GM21723 (cell line): Measurements from ENCODE around the gene GP1BB.

Experiments used
- ATAC-seq: cut with Tn5 transposase; IDR thresholded peaks from one replicate; pipeline ENCODE4 v1.9.1; 2021; ENCODE audit warnings: mild to moderate bottlenecking, moderate library complexity; ENCODE audit not compliant: unreplicated experiment

GP1BB gene

DNA sequence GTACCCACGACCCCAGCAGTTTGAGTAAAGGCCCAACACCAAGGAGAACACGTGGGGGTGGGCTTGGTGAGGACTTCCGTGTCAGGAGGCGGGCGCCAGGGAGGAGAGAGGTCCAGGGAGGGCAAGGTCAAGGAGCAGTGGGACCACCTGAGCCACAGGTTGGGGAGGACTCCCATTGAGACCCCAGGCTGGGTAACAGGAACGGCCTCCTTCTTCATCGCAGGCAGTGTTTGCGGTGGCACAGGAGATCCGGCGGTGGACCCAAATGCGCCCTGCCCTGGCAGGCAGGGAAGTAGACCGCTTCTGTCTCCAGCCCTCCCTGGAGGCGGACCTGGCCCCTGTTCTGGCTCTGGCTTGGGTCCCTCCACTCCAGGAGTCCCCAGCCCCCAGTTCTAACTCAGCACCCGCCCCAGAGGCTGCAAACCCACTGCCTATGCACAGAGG lies 31.4 kb downstream of the GP1BB start:
- no peak for ATAC-seq

DNA sequence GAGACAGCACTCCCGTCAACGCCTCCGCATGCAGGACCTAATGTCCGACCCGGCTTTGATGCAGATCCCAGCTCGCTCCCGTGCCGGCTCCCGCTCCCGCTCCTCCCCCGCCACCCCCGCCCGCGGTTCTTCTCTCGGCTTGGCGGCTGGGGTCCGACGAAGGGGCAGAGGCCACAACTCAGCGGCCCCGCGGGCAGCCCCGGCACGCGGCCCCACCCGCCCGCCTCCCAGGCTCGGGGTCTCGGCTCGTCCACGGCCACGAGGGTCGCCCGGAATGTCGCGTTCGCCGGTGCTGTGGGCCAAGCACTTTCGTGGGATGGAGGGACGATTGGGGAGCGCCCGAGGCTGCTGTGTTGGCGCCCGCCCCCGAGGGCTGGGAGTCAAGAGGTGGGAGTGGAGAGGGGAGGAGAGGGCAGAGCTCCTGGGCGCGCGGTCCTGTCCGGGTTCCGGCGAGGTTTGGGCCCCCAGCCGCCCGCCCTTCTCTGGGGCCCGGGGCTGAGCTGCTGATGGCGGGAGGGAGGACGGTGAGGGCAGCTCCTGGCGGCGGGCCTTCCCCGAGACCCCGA lies 31.9 kb downstream of the GP1BB start:
- no peak for ATAC-seq

DNA sequence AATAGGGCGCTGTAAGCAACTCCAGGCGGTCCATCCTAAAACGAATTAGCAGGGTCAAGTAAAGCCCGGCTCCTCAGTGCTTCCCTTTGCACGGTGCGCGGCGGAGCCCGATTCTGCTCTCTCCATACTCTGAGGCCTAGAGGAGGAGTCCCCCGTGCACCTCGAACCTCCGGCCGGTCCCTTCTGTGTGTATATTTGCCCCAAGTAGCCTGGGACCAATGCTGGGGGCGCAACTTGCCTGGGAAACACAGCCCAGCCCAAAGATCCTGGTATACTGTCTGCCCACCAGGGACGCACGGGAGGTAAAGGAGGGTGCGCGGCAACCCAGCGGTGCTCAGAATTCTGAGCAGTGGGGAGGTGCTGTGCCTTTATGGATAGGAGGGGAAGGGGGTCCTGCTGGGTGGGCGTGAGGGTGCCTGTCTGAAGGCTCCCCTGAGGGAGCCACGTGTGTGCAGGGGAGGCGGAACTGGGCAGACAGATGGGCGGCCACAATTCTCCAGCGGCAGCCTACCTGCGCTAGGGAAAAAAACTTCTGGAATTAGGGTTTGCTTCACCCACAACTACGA lies 32.5 kb downstream of the GP1BB start:
- ATAC-seq = no peak

DNA sequence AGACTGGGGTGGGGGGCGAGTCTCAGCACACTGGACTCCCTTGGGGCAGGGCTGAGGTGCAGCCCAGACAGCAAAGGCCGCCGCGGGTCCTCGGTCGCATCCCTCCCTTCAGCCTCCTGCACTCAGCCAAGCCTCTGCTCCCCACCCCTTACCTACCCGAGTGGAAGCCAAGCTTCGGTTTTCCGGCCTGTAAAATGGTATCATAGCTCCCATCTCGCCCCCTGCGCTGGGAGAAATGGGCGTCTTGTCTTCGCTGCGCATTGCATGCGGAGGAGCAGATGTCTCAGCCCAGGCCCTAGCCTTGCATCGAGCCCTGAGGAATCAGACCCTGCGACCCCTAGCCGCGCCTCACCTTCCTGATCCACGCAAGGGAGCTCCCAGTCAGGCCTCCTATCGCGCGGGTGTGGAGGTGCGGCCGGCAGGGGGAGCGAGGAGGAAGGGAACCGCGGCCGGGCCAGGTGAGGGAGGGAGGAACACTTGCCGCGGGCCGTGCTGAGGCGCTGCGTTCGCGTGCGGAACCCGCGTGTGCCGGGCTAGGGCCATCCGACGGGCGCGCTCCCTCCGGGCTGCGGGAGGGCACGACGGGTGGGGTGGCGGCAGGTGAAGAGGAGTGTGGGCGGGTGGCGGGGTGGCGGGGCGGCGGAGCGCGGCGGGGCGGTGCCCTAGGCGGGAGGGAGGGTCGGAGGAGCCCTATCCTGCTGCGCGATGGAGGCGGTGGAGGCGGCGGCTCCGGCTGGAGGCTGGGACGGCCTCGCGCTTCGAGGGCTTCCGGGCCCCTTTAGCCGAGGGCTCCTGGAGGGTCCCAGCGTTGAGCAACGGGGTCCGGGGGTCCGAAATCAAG lies 33.2 kb downstream of the GP1BB start:
- no peak for ATAC-seq

DNA sequence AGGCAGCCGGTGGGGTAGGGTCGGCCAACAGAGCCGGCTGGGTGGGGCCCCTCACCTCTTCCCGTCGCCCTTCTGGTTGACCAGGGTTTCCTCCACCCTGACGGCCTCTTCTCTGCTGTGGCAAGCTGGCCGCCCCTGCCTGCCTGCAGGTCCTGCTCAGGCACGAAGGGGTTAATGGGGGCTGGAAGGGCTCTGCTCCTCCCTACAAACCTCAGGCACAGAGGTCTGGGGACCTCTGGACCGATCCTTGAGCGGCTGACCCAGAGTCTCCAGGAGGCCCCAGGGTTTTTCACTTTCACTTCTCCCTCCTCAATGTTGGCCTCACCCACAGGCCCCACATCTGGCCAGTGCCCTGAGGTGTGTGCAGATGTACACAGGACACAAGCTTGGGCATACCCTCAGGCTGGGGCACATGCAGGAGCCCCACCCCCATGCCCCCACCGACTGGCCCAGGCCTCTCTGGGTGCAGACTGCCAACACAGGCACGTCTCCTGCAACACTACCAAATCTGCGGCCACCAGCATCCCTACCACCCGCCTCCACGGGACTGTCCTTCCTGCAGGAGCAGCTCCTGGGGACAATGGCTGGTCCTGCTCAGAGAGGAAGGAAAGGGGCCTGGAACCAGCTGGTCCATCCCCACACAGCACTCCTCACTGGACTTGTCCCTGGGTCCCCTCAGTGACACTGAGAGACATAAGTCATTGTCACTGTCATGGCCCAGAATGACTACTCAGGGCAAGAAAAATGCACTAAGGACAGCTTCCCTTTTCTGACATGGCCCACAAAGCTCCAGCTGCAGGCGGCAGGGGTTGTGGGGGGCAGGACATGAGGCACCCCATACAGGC lies 34.0 kb downstream of the GP1BB start:
- ATAC-seq = no peak

DNA sequence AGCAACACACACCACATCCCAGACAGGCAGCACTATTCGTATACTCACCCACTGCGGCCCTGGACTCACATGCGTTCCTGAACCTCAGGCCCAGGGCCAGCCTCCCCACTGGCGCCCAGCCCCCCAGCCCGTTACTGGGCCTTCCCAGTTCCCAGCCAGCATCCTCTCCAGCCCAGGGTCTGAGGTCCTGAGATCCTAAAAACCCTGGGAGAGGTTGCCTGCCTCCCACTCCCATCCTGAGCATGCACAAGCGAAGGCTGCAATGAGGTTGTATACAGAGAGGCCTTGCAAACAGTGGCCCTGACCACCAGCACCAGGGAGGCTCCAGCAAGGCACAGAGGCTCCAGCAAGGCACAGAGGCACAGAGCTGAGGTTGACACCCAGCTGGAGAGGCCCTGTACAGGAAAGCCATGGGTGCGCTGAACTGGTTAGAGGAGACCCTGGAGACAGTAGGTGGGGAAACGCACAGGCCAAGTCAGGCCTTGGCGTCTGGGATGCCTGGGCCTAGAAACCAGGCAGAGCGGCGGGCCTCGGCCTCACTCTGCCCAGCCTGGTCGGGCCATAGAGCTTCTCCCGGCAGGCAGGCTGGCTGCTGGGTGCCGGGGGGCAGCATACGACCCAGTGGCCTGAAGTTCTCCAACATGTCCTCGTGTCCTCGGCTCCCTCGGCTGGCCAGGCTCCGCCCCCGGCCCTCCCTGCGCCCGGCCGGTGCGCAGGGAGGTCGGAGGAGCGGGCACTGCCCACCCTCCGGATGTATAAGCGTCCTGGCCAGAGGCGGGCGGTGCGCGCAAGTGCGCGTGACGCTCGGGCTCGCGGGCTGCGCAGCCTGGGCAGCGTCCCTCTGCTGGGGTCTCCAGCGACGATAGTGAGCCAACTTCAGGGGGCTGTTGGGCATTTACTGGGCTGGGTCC lies 34.9 kb downstream of the GP1BB start:
- no peak for ATAC-seq

DNA sequence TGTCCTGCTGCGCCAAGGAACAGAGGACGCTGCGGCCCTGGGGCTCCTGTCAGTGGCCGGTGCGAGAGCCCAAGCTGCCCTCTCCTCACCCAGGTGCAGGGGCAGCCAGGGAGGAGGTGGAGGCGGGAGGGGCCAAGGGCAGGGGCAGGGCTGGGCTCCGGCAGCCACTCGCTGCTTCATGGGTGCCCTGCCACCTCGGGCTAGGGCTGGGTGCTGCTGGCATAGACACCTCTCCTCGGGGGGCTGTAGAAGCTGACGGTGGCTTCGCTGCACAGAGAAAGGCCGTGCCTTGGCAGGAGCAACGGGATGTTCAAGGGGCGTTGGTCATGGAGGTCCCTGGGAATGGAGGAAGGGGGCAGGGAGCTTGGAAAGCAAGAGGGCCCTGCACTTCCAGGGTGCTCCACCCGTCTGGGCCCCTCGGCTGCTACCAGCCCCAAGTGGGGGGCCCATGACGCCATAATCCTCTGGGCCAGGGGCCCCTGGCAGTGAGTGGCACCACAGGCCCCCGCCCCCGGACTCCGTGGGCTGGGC lies 35.6 kb downstream of the GP1BB start:
- ATAC-seq = no peak

DNA sequence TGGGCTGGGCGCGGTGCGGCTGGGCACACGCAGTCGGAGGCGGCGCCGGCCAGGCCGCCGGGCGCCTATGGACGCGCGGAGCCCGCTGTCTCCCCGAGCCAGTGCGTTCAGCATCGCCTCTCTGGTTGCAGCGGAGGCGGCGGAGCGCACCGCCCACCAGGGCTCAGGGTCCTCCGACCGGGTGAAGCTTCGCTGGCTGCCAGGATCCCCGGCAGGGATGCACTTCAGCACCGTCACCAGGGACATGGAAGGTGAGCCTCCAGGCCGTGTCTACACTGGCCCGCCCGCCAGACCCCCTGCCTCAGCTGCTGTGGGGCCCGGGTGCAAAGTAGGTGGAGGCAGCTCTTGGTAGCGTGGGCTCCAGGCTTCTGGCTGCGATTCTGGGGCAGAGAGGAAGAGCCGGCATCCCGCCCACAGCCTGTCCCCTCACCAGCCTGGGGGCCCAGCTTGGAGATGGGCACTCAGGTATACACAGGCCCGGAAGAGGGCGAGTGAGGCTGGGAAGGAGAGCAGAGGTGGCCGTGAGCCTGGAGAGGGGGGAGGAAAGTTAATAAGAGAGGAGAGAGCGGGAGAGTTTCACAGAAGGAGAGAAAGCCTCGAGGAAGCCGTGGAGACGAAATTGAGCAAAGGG lies 36.2 kb downstream of the GP1BB start:
- no peak for ATAC-seq

DNA sequence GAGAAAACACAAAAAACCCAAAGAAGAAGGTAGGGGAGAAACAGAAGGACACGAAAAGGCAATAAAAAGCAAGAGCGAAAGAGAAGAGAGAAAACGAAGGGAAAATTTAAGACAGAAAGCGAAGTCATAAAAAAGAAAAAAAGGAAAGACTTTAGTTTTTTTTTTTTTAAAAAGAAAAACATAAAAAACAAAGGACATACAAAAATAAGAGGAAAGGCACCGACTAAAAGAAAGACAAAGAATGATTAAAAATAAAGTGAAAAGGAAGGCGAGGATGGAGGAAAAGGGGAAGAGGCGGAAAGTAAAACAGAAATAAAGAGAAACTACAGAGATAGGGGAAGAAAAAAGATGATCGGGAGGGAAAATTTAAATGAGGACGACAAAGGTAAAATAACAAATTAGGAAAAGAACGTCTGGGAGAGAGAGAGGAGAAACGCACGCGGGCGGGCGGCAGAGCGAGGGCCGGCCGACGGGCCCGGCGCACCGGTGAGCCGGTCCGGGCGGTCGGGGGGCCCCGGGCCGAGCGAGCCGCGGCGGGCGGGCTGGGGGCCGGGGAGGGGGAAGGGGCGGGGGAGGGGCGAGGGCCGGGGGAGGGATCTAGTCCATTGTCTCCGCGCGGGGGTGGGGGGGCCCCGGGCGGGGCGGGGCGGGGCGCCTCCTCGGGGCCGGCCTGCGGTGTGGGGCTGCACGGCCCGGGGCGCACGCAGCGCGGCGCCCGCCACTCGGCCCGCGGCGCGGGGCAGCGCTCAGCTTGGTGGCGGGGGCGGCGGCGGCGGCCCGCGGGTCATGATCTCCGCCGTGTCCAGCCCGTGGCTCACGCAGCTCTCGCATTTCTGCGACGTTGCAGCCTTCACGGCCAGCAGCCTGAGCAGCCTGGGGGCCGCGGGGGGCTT lies 37.0 kb downstream of the GP1BB start, which contains the start of gene TBX1:
Gene TBX1 (plus strand): TSS at position 721 of the 893 bp plus-strand sequence. CDS start 66 bp downstream, at position 787.
- ATAC-seq = no peak

DNA sequence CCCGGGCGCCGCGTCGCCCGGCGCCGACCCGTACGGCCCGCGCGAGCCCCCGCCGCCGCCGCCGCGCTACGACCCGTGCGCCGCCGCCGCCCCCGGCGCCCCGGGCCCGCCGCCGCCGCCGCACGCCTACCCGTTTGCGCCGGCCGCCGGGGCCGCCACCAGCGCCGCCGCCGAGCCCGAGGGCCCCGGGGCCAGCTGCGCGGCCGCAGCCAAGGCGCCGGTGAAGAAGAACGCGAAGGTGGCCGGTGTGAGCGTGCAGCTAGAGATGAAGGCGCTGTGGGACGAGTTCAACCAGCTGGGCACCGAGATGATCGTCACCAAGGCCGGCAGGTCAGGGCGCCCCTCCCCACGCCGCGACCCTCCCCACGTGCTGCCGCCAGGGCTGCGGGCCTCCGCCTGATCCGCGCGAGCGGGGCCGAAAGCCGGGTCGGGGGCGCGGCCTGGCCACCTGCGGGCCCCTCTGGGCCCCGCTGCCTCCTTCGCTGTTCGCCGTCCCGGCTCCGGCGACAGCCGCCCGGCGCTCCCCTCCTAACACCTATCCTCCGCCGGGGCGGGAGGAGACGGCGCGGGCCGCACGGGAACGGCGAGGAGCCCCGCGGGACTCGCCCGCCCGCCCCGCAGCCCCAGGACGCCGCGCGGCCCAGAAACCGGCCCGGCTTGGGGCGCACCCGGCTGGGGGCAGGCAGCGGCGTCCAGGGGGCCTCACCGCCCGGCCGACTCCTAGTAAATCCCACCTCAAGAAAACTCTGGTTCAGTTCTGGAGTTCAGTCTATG lies 37.8 kb downstream of the GP1BB start:
- ATAC-seq = no peak

DNA sequence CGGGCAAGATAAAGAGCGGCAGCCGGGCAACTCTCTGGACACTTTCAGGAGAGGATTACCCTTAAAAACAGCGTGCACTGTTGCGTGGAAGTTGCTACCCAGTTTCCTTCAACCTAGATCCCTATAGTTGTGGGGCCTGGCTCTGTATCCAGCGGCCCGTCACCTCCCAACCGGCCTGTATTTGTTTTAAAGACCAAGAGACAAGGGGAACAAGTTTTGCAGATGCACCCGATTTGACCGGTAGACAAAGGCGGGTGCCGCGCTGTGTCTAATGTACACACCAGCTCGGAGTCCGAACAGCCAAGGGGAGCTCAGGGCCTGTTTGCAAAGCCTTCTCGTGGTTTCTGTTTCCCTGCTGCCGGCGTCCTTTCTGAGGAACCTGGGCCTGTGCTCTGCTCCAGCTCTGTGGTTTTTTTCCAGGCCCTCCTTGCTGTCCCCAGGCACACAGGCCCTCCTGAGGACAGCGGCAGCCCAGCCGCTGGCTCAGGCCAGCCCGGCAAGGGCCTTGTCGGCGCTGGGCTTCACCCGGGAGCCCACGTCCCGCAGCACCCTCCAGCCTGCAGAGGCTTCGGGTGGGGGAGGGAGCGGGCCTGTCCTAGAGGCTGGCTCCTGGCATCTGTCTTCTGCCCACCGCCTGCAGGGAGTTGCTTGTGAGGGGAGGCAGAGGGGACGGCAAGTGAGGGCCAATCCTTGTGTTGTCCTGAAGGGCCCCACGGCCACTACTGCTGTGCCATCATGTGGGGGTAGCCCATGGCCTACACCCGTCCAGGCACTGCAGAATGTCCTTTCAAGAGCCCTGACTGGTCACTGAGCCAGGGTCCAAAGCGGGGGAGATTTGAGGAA lies 38.6 kb downstream of the GP1BB start:
- no peak for ATAC-seq

DNA sequence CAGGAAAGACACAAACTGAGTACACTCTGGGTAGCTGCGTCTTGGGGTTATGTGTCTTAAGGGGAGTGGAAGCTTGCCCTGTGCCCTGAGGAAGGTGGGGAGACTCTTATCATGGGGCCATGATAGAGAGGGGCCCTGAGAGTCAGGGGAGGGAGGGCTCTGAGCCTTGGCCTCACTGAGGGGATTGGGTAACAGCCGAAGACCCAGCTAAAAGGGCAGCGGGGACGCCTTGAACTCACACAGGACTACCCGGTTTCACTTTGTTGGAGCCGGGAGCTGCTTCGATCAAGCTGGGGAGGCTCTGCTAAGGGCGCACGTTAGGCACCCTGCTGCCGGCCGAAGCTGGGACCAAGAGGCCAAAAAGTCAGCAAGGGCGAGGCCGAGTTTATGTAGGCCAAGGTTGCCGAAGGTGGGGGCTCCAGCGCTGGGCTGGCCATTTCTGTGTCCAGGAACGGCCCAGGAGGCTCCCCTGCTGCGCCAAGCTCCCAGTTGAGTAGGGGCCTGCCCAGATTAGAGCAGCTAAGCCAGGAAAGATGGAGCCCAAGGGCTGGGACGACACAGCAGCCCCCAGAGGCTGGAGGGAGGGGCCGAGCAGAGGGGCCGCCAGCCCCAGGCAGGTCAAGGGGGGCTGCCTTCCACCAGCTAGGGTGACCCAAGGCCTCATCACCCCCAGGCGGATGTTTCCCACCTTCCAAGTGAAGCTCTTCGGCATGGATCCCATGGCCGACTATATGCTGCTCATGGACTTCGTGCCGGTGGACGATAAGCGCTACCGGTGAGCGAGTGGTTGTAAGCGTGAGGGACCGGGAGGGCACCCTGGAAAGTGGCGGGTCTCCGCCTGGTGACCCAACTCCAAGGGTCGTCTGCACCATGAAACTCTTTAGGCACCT lies 39.5 kb downstream of the GP1BB start:
- ATAC-seq = no peak

DNA sequence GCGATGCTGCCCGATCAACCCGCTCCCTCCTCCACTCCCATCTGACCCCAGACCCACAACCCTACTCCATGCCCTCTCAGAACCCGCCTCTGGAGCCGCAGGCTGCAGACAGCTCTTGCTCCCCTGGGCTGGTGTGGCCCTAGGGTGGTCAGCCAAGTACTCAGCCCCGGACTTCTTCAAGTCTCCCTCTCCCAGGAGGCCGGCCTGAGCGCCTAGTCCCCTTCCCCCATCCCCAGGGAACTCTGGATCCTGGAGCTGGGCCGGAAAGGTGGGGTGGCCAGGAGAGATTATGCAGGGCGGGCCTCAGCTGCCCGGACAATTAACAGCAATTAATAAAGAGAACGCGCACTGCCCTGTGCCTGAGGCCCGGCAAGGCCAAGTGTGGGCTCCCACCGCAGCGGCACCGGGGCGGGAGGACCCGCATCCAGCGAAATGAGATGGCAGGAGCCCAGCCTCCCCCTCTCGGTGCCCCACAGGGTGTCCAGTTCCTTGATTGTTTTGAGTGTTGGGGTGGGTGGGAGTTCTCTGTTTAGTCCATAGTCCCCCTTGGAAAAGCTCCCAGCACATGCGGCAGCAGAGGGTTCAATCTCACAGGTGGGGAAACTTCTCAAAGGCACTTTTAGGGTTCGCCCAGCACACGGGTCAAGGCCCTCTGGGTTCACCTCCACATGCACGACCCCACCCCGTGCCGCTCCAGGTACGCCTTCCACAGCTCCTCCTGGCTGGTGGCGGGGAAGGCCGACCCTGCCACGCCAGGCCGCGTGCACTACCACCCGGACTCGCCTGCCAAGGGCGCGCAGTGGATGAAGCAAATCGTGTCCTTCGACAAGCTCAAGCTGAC lies 40.3 kb downstream of the GP1BB start:
- no peak for ATAC-seq

DNA sequence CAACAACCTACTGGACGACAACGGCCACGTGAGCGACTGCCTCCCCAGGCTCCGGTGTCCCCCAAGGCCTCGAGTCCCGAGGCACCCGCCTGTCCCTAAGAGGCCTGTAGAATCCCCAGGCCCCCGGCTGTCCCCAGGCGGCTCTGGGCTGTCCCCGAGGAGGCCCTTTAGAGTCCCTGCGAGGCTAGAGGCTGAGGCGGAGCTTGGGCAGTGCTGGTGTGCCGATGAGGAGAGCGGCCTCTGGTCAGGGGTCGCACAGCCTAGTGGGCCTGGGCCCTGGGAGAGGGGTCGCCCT lies 40.9 kb downstream of the GP1BB start:
- no peak for ATAC-seq
